AG08396 (cell line): ENCODE results near the gene OR2B3.
"Not testable (repeated sequence)": the region's sequence is repeated elsewhere in the genome, so short reads cannot be mapped to it uniquely, and the experiment has no call there.

ENCODE experiments used
- DNase-seq: peaks from one replicate; pipeline ENCODE4 v3.0.0; 2012; ENCODE audit warnings: low spot score, mixed read lengths

OR2B3 gene, protein sequence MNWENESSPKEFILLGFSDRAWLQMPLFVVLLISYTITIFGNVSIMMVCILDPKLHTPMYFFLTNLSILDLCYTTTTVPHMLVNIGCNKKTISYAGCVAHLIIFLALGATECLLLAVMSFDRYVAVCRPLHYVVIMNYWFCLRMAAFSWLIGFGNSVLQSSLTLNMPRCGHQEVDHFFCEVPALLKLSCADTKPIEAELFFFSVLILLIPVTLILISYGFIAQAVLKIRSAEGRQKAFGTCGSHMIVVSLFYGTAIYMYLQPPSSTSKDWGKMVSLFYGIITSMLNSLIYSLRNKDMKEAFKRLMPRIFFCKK

GRCh38 chr6:29087213-29087612 is at the start of gene OR2B3:
Gene OR2B3 (minus strand): TSS chr6:29087313. CDS start chr6:29087248, 65 bp downstream.
- DNase-seq = no peak

DNA sequence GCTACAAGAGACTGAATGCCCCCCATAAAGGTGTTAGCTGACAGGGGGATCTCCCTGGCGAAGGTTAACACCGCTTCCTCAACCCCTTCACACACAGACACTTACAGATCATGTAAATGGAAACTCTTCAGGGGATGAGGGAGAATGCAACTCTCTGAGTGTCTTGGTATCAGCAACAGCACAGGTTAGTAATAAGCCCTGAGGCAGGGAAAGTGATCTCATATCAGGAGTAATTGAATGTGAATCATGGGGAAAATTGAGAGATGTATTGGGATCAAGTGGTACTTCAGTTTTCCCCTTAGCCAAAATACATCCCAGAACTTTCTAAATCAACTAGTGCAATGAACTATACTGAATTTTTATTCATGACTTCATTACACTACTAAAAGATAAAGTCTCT is 44.6 kb upstream of the OR2B3 start:
- DNase-seq = no peak

GRCh38 chr6:29130644-29131043 is 43.5 kb upstream of the OR2B3 start:
- no peak for DNase-seq

GRCh38 chr6:29129326-29130012 is 42.4 kb upstream of the OR2B3 start:
- no peak for DNase-seq

DNA sequence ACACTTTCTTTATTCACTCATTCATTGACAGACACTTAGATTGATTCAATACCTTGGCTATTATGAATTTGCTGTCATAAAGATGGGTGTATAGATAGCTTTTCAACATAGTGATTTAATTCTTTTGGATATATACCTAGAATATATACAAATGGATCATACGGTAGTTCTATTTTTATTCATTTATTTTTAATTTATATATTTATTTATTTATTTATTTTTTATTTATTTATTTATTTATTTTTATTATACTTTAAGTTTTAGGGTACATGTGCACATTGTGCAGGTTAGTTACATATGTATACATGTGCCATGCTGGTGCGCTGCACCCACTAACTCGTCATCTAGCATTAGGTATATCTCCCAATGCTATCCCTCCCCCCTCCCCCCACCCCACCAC is 27.9 kb upstream of the OR2B3 start:
- DNase-seq = not testable (repeated sequence)

GRCh38 chr6:29112135-29112534 is 25.0 kb upstream of the OR2B3 start:
- DNase-seq = no peak

DNA sequence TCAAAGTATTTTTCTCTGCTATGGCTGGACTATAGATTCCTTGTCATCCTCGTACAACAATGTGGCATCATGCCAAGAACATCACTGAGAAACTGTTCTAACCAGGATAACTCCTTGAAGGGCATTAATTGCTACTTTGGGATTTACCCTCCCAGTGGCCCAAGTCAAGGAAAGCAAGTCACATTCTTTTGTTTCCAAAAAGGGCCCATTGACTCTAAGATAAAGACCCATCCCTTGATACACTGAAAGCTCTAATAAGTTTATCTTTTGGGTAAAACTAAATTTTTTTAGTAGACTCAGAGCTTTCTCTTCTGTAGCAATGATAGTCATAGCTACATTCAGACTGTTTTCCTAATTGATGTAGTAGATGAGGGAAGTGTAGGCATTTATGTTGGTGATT is 20.6 kb upstream of the OR2B3 start, which contains the start of gene OR2J3:
Gene OR2J3, plus strand, starts transcription at position 301 of the 400 bp plus-strand sequence. CDS start 3,833 bp downstream, outside the sequence.
- DNase-seq = no peak

- DNase-seq = no peak
These were observed 12.1 kb upstream of the OR2B3 start, which contains the start of gene OR2J1 for GRCh38 chr6:29099190-29099589. Gene OR2J1 (plus strand): TSS chr6:29099490. CDS start chr6:29100943, 1,453 bp downstream.

DNA sequence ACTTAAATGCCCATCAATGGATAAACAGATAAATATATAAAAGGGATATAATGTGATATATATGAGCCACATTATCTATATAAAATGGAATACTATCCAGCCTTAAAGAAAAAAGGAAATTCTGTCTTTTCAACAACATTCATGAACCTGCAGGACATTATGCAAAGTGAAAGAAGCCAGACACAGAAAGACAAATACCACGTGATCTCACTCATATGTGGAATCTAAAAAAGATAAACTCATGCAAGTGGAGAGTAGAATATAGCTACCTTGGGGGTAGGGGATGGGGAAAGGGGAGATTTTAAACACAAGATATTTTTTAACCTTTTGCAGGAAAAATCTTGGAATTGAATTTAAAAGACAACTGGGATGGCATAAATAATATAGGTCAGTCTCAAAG is 10.7 kb upstream of the OR2B3 start:
- DNase-seq = no peak

- DNase-seq = no peak
These were observed 5.8 kb upstream of the OR2B3 start for GRCh38 chr6:29092957-29093356.

DNA sequence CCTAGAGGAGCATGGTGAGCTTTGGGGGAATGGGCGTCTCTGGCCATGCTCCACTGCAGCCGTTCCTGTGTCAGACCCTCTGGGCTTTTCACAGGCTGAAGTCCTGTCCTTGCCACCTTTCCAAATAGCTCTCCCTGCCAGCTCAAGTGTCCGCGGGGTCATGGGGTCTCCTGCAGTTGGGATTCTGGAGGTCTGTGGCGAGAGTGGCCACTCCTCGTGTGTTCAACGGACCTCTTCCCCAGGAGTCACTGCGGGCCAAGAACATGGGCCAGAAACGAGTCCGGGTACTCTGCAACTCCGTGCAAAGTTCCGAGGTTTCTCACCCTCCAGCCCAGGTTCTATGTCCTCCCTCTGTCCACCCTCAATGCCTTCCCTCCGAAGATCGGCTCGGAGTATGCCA is 4.7 kb downstream of the OR2B3 start:
- no peak for DNase-seq

DNA sequence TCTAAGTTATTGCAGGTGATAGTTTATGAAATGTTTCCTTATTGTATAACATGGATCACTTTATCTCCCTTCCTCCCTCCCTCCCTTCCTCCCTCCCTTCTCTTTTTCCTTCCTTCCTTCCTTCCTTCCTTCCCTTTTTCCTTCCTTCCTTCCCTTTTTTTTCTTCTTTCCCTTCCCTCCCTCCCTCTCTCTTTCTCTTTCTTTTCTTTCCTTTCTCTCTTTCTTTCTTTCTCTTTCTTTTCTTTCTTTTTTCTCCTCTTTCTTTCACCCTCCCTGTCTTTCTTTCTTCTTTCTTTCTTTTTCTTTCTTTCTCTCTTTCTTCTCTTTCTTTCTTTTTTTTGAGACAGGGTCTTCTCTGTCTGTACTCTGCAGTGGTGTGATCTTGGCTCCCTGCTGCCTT is 5.8 kb downstream of the OR2B3 start:
- no peak for DNase-seq

DNA sequence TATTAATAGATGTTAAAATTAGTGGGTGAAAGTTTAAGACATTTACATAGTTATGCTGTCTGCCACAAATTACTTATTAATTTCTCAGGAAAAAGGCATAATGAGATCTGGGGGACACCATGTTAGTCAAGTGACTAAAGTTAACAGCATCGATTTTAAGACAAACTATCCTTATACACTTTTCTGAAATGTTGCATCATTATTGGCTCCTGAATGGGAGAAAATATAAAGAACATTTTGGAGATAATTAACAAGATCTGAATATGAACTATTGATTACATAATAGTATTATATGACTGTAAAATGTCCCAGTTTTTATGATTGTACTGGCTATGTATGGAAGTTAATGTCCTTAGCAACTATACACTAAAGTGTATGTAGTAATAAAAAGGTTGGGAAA is 7.9 kb downstream of the OR2B3 start:
- DNase-seq = no peak

GRCh38 chr6:29071831-29072723 is 15.0 kb downstream of the OR2B3 start:
- DNase-seq = peak; percentile 9

DNA sequence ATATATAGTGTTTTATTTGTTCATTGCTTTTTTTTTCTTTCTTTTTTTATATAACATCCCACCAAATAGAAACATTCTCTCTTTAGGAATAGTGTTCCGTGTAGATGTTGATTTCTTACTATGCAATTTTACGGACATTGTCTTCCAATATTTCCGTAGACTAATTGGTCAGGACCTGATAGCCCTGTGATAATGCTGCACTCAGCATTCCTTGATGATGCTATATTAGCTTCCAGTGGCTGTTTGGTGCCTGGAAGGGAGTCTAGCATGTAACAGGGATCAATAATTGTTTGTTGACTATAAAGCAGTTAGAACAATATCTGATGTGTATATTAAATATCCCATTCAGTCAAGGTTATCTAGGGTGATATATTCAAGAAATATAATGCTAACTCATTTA is 35.4 kb downstream of the OR2B3 start:
- no peak for DNase-seq

GRCh38 chr6:29045075-29045474 is 42.0 kb downstream of the OR2B3 start, which contains the start of gene OR2W1:
Gene OR2W1 (minus strand): TSS chr6:29045175. CDS start chr6:29045175, 0 bp downstream.
- DNase-seq = no peak
